SH-SY5Y (cell line): ENCODE data around the gene PPP4C.

ENCODE experiments used
- GATA2 ChIP-seq: IDR thresholded peaks from 2 replicates; pipeline ENCODE4 v1.6.1; 2011; ENCODE audit warnings: mild to moderate bottlenecking, low read depth, low read length
- GATA3 ChIP-seq: IDR thresholded peaks from 2 replicates; pipeline ENCODE4 v1.6.1; 2011; ENCODE audit warnings: low read depth, mild to moderate bottlenecking, low read length, moderate library complexity

DNA sequence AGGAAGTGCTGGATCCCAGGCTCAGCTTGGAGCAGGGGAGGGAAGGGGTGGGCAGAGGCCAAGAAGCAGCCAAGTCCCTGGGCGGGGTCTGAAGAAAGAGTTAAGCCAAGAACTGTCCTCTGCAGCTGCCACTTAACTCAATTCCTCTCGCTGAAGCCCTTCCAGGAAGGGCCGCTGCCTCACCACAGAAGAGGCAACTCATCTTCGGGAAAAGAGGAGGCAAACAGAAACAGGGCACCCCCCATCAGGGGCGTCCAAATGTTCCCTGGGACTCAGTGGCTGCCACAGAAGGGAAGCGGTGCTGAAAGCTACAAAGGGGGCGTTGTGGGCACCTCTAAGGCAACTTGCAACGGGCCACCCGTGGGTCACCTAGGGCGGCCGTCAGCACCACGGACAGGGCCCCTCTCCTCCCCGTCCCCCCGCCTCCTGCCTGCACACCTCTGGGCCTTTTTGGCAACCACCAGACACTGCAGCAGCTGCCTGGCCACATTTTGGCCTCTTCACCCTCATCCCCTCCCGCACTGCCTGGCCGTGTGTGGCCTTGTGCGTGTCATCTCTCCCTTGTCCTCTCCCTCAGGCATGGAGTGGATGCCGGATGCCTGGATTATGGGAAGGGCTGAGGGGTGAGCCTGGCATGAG, 47.2 kb upstream of the PPP4C start:
- no peak for TF ChIP-seq GATA2
- TF ChIP-seq GATA3: no peak
